ENCODE data around the gene NXN. TPM values are rescaled to one million over a fixed set of nuclear protein-coding genes. Genes with fewer than 3 reads are reported as not detected.

The NXN gene
- total RNA-seq, 1 experiment from 2014 or later, result 6.0 TPM

DNA sequence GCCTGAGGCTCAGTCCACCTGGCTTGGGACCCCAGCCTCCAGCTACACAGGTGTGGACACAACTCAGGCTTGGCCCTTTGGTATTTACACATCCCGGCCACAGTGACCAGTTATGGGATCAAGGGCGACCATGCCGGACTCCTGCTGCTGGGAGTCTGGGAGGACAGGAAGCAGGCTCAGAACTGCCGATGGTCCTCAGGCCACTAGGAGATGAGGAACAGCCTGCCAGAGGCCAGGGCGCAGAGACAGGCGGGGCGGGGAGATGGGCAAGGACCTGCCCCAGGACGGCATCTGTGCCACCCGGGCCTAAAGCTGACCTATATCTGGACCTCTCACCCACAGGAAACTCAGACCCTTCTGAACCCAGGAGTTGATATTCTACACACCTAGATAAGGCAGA lies 12.5 kb downstream of the NXN start:
- Histone ChIP-seq H3K9me3 (ENCODE audit: low read depth, low read length, poor library complexity, severe bottlenecking) (no peaks in the 10 kb centered on the region), H3K4me1 (ENCODE audit: insufficient read depth, low read length, poor library complexity, severe bottlenecking) (peaks cover 34% of the 10 kb centered on the region), H3K27me3 (replicated peaks; ENCODE audit: insufficient read depth, low read depth, low read length, poor library complexity) (peaks cover 41% of the 10 kb centered on the region), H3K27ac (ENCODE audit: low read depth, low read length, poor library complexity, severe bottlenecking) (no peak overlapping the region), H3K4me3 (ENCODE audit: low read depth, low read length, poor library complexity, severe bottlenecking) (no peak overlapping the region), H3K36me3 (ENCODE audit: insufficient read depth, low read length, poor library complexity, severe bottlenecking) (no peaks in the 10 kb centered on the region)
- ChIA-PET CTCF (no interaction called here), POLR2A (ENCODE audit: low non-redundant PET) (no interaction called here)
- intact Hi-C loops (cut with micrococcal nuclease; ENCODE audit: unreplicated experiment), result no loop called here
- DNase-seq (ENCODE audit: low spot score), result no peak
- no peak for TF ChIP-seq EZH2 (IDR thresholded peaks at IDR 0.05; ENCODE audit: borderline replicate concordance, low read depth, low read length, poor library complexity, severe bottlenecking)
- TF ChIP-seq, protein P1, sequence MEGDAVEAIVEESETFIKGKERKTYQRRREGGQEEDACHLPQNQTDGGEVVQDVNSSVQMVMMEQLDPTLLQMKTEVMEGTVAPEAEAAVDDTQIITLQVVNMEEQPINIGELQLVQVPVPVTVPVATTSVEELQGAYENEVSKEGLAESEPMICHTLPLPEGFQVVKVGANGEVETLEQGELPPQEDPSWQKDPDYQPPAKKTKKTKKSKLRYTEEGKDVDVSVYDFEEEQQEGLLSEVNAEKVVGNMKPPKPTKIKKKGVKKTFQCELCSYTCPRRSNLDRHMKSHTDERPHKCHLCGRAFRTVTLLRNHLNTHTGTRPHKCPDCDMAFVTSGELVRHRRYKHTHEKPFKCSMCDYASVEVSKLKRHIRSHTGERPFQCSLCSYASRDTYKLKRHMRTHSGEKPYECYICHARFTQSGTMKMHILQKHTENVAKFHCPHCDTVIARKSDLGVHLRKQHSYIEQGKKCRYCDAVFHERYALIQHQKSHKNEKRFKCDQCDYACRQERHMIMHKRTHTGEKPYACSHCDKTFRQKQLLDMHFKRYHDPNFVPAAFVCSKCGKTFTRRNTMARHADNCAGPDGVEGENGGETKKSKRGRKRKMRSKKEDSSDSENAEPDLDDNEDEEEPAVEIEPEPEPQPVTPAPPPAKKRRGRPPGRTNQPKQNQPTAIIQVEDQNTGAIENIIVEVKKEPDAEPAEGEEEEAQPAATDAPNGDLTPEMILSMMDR (conservative IDR thresholded peaks at IDR 0.05; ENCODE audit: low read depth, low read length), result no peak
- BruUV-seq (replicated peaks), result no TSS peak

DNA sequence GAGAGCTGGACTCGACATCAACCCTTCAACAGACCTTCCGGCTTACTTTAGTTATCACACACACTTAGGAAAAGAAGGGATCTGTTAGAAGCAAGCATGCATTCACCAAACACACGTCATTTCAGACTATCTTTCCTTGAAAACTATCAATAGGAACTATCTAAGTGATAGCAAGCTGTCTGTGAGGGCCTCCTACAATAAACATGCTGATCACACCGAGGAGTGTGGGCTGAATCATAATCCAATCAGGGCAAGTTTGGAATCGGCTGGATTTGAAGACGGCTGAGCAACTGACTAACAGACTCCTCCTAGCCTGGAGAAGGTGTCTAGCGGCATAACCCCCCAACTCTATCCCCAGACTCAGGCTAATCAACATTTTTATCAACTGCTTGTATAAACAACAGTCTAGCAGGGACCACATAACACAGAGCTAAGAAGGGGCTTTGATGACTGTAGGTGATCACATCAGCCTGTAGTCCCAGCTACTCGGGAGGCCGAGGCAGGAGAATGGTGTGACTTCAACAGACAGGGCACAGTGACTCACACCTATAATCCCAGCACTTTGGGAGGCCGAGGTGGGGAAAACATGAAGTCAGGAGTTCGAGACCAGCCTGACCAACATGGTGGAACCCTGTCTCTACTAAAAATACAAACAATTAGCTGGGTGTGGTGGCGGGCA lies 14.1 kb downstream of the NXN start:
- Histone ChIP-seq H3K4me1 (ENCODE audit: insufficient read depth, low read length, poor library complexity, severe bottlenecking) (peaks cover 34% of the 10 kb centered on the region), H3K9me3 (ENCODE audit: low read depth, low read length, poor library complexity, severe bottlenecking) (no peaks in the 10 kb centered on the region), H3K27ac (ENCODE audit: low read depth, low read length, poor library complexity, severe bottlenecking) (no peak overlapping the region), H3K27me3 (replicated peaks; ENCODE audit: insufficient read depth, low read depth, low read length, poor library complexity) (peaks cover 25% of the 10 kb centered on the region), H3K4me3 (ENCODE audit: low read depth, low read length, poor library complexity, severe bottlenecking) (no peak overlapping the region), H3K36me3 (ENCODE audit: insufficient read depth, low read length, poor library complexity, severe bottlenecking) (no peaks in the 10 kb centered on the region)
- TF ChIP-seq, protein P1 (conservative IDR thresholded peaks at IDR 0.05; ENCODE audit: low read depth, low read length), result no peak
- no peak for TF ChIP-seq EZH2 (IDR thresholded peaks at IDR 0.05; ENCODE audit: borderline replicate concordance, low read depth, low read length, poor library complexity, severe bottlenecking)
- CTCF ChIA-PET, result interaction anchor here (0.6 kb wide), 1 partner anchor 214 kb away, joined by 4 read pairs; the partner anchor contains the start of gene GEMIN4
- no TSS peak for BruUV-seq (replicated peaks)
- intact Hi-C loops (cut with micrococcal nuclease; ENCODE audit: unreplicated experiment), result no loop called here
- no peak for DNase-seq (ENCODE audit: low spot score)
- POLR2A ChIA-PET (ENCODE audit: low non-redundant PET), result interaction anchor here (0.5 kb wide), 1 partner anchor 90 kb away, joined by 4 read pairs; no protein-coding TSS in a partner anchor

DNA sequence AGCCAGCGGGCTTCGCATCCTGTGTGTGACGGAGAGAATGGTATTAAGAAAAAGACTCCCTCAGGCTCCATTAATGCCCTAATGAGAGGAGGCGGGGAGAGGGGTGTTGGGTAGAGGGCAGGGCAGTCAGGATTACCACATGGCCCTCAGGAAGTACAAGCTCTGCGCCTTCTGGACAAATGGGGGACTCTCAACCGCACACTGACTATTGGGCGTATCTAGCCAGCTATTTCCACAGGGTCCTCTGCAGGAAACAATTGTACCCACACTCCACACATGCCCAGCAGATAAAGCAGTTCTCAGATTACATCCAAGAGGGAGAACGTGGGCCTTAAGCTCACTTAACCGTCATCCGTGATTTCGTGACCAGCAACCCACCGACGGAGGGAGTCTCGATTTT lies 14.7 kb downstream of the NXN start:
- ChIA-PET POLR2A (ENCODE audit: low non-redundant PET) (no interaction called here), CTCF (no interaction called here)
- Histone ChIP-seq H3K36me3 (ENCODE audit: insufficient read depth, low read length, poor library complexity, severe bottlenecking) (no peaks in the 10 kb centered on the region), H3K27me3 (replicated peaks; ENCODE audit: insufficient read depth, low read depth, low read length, poor library complexity) (peaks cover 19% of the 10 kb centered on the region), H3K4me1 (ENCODE audit: insufficient read depth, low read length, poor library complexity, severe bottlenecking) (peaks cover 31% of the 10 kb centered on the region), H3K27ac (ENCODE audit: low read depth, low read length, poor library complexity, severe bottlenecking) (no peak overlapping the region), H3K9me3 (ENCODE audit: low read depth, low read length, poor library complexity, severe bottlenecking) (no peaks in the 10 kb centered on the region), H3K4me3 (ENCODE audit: low read depth, low read length, poor library complexity, severe bottlenecking) (no peak overlapping the region)
- no TSS peak for BruUV-seq (replicated peaks)
- intact Hi-C loops (cut with micrococcal nuclease; ENCODE audit: unreplicated experiment), result no loop called here
- TF ChIP-seq, protein P1 (conservative IDR thresholded peaks at IDR 0.05; ENCODE audit: low read depth, low read length), result no peak
- TF ChIP-seq EZH2 (IDR thresholded peaks at IDR 0.05; ENCODE audit: borderline replicate concordance, low read depth, low read length, poor library complexity, severe bottlenecking), result no peak
- DNase-seq (ENCODE audit: low spot score), result no peak

Measured in A673 (cell line).